ENCODE data around the gene SUGCT.
"Not testable (repeated sequence)": the region's sequence is repeated elsewhere in the genome, so short reads cannot be mapped to it uniquely, and the experiment has no call there.

Gene SUGCT

GRCh38 chr7:40202851-40203250 is 68.0 kb downstream of the SUGCT start:
- DNase-seq, result no peak

GRCh38 chr7:40204581-40204980 is 69.8 kb downstream of the SUGCT start:
- DNase-seq, result no peak

GRCh38 chr7:40205992-40206391 is 71.2 kb downstream of the SUGCT start:
- DNase-seq, result no peak

GRCh38 chr7:40211276-40212003 is 76.6 kb downstream of the SUGCT start:
- no peak for DNase-seq

GRCh38 chr7:40213291-40213690 is 78.5 kb downstream of the SUGCT start:
- no peak for DNase-seq

GRCh38 chr7:40213856-40214255 is 79.1 kb downstream of the SUGCT start:
- no peak for DNase-seq

GRCh38 chr7:40218612-40219011 is 83.8 kb downstream of the SUGCT start:
- not testable (repeated sequence) for DNase-seq

GRCh38 chr7:40219917-40220316 is 85.1 kb downstream of the SUGCT start:
- DNase-seq, result no peak

- DNase-seq, result no peak
Observed at GRCh38 chr7:40220421-40220911, 85.7 kb downstream of the SUGCT start.

- DNase-seq, result no peak
Observed at GRCh38 chr7:40221836-40222235, 87.0 kb downstream of the SUGCT start.

GRCh38 chr7:40223451-40224127 is 88.8 kb downstream of the SUGCT start:
- no peak for DNase-seq

GRCh38 chr7:40230101-40230500 is 95.3 kb downstream of the SUGCT start:
- no peak for DNase-seq

- DNase-seq, result no peak
Observed at GRCh38 chr7:40231796-40232195, 97.0 kb downstream of the SUGCT start.

GRCh38 chr7:40232242-40232893 is 97.6 kb downstream of the SUGCT start:
- DNase-seq, result no peak

- no peak for DNase-seq
Observed at GRCh38 chr7:40234046-40234445, 99.2 kb downstream of the SUGCT start.

GRCh38 chr7:40234666-40235065 is 99.9 kb downstream of the SUGCT start:
- DNase-seq, result no peak

- DNase-seq, result no peak
Observed at GRCh38 chr7:40237731-40238130, 102.9 kb downstream of the SUGCT start.

- no peak for DNase-seq
Observed at GRCh38 chr7:40239755-40240303, 105.0 kb downstream of the SUGCT start.

GRCh38 chr7:40243076-40243475 is 108.3 kb downstream of the SUGCT start:
- no peak for DNase-seq

GRCh38 chr7:40244226-40244625 is 109.4 kb downstream of the SUGCT start:
- DNase-seq, result no peak

GRCh38 chr7:40248681-40249080 is 113.9 kb downstream of the SUGCT start:
- no peak for DNase-seq

GRCh38 chr7:40253444-40253843 is 118.6 kb downstream of the SUGCT start:
- not testable (repeated sequence) for DNase-seq

GRCh38 chr7:40263752-40264390 is 129.1 kb downstream of the SUGCT start:
- DNase-seq, result no peak

All from stimulated activated CD4-positive, alpha-beta T cell treated with anti-CD3 and anti-CD28 coated beads, Interleukin-4, amount 100 ng/mL, for 4 hours (primary cell).